HG03139 (cell line): ENCODE results near the gene FGGY.
A peak's percentile ranks its signal among the peaks of the same experiment; 100 is the strongest.

ENCODE experiments used
- ATAC-seq: cut with Tn5 transposase; IDR thresholded peaks from one replicate; pipeline ENCODE4 v1.9.1; 2021; ENCODE audit not compliant: unreplicated experiment

Gene FGGY

GRCh38 chr1:59410457-59410856 is 113.6 kb downstream of the FGGY start:
- no peak for ATAC-seq

- ATAC-seq, result no peak
Observed at GRCh38 chr1:59411147-59411546, 114.3 kb downstream of the FGGY start.

- ATAC-seq, result peak; percentile 62
Observed at GRCh38 chr1:59412718-59413326, 115.9 kb downstream of the FGGY start.

GRCh38 chr1:59413327-59413720 is 116.4 kb downstream of the FGGY start:
- no peak for ATAC-seq

GRCh38 chr1:59414406-59415133 is 117.7 kb downstream of the FGGY start:
- no peak for ATAC-seq

- no peak for ATAC-seq
Observed at GRCh38 chr1:59415286-59415850, 118.5 kb downstream of the FGGY start.

- no peak for ATAC-seq
Observed at GRCh38 chr1:59415881-59416280, 119.0 kb downstream of the FGGY start.

GRCh38 chr1:59417406-59417805 is 120.5 kb downstream of the FGGY start:
- no peak for ATAC-seq

GRCh38 chr1:59418363-59419144 is 121.7 kb downstream of the FGGY start:
- no peak for ATAC-seq

GRCh38 chr1:59419361-59420140 is 122.7 kb downstream of the FGGY start:
- no peak for ATAC-seq

GRCh38 chr1:59421232-59421920 is 124.5 kb downstream of the FGGY start:
- no peak for ATAC-seq

GRCh38 chr1:59422921-59423575 is 126.2 kb downstream of the FGGY start:
- ATAC-seq, result no peak

- ATAC-seq, result no peak
Observed at GRCh38 chr1:59427155-59427554, 130.3 kb downstream of the FGGY start.

GRCh38 chr1:59427784-59428183 is 130.9 kb downstream of the FGGY start:
- no peak for ATAC-seq

- no peak for ATAC-seq
Observed at GRCh38 chr1:59428828-59429227, 131.9 kb downstream of the FGGY start.

GRCh38 chr1:59429656-59430055 is 132.8 kb downstream of the FGGY start:
- ATAC-seq, result no peak

GRCh38 chr1:59431566-59432294 is 134.8 kb downstream of the FGGY start:
- no peak for ATAC-seq

- peak; percentile 91 for ATAC-seq
Observed at GRCh38 chr1:59432531-59433439, 135.9 kb downstream of the FGGY start.
